Stimulated activated CD4-positive, alpha-beta T cell treated with anti-CD3 and anti-CD28 coated beads, TNF-alpha, amount 100 ng/mL, for 24 hours (primary cell): ENCODE results near the gene ARMH4.

Experiments
- DNase-seq, 3 experiments: peaks; one replicate each; pipeline ENCODE4 v3.0.0-alpha.2; 2020; ENCODE audit warnings: low read depth in 3 of 3

ARMH4 gene

DNA sequence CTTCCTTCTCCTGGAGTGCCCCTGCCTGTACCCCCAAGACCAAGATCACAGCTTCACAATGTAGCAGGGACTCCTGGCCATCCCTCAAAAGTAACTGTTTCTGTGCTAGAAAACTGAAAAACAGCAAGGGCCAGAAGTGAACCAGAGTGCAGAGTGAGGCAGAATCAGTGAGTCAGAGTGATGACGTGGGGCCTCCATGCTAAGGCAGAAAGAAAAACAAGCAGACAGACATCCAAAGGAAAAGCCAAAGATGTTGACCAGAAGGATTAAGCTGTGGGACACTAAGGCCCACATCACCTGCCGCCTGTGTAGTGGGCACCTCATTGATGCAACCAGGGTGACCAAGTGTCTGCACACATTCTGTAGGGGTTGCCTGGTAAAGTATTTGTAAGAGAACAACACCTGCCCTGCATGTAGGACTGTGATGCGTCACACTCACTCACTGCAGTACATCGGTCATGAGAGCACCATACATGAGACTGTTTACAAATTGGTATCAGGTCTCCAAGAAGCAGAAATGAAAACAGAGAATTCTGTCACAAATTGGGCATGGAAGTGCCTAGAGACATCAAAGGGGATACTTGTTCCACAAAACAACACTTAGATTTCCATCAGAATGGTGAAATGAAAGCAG, 51.2 kb downstream of the ARMH4 start:
- no peak for DNase-seq

GRCh38 chr14:58099682-58100081, 52.3 kb downstream of the ARMH4 start:
- DNase-seq: no peak

DNA sequence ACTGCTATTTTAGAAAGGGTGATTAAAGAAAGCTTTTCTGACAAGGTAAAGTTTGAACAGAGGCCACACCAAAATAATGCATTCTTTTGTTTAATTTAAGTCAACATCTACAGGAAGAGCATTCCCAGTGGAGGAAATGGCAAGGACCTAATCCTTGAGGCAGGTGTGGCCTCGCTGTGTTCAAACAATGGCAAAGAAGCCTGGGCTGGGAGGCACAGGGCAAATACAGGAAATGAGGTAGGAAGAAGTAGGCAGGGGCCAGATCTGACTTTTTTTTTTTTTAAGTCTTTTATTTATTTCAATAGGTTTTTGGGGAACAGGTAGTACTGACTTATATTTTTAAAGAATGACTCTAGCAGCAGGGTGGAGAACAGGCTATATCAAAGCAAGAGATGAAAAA, 53.5 kb downstream of the ARMH4 start:
- no peak for DNase-seq

DNA sequence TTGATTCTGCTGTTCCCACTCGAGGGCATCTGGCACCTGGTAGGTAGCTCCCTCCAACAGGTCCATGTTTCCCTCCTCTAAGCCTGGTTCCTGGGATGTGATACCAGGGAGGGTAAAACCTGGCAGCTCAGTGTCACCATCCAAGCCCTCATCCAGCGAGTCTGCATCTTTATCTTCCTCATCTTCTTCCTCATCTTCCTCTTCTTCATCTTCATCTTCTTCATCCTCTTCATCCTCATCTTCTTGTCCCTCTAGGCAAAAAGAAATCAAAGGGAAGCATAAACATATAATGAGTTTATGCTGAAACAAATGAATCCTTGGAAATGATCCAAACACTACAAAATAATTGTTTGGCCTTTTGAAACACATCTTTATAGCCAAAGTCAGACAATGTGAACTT, 55.3 kb downstream of the ARMH4 start:
- no peak for DNase-seq

GRCh38 chr14:58091883-58092630, 60.0 kb downstream of the ARMH4 start:
- DNase-seq: no peak

DNA sequence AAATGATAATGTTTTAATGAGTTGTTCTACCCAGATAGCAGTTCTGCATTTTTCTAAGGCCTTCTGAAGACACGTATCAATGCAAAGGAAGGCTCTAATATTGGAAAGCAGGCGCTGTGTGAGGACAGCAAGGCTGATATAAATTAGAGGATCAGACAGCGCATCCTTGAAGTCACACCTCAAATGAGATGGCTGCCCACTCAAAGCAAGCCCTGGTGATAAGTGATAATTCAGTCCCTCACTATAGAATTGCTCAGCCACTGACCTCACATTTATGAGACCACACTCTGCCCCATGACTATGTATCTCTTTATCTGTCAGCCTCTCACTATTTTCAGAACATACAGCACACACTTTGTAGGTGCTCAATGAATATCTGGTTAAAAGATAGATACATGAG, 62.4 kb downstream of the ARMH4 start:
- no peak for DNase-seq

- DNase-seq: no peak
These were observed 63.1 kb downstream of the ARMH4 start for GRCh38 chr14:58088961-58089360.

- DNase-seq: no peak
These were observed 66.1 kb downstream of the ARMH4 start for GRCh38 chr14:58085877-58086276.

DNA sequence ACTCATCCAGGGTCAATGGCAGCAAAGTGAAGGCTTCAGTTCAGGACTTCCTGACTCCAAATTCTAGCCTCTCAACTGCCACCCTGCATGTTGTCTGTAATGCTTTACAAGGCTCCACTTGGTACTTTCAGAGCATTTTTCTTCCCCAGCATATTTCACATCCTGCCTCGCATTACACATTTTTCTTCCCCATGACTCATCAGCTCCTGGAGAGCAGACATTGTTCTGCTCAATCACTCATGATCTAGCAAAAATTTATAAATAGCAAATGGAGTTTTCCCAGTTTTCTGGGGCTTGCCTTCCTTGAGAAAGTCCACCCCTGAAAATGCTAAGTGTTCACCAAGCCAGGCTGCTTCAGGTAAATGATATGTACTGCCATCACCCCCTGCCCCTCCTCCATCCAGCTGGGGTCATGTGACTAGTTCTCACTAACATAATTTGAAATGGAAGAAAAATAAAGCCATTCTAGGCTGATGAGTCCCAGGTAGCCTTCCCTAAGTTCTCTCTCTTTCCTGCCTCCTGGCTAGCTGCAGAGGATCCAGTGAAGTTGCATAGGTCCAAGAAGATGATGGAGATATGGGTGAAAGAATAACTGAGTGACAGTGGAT, 69.4 kb downstream of the ARMH4 start:
- no peak for DNase-seq

DNA sequence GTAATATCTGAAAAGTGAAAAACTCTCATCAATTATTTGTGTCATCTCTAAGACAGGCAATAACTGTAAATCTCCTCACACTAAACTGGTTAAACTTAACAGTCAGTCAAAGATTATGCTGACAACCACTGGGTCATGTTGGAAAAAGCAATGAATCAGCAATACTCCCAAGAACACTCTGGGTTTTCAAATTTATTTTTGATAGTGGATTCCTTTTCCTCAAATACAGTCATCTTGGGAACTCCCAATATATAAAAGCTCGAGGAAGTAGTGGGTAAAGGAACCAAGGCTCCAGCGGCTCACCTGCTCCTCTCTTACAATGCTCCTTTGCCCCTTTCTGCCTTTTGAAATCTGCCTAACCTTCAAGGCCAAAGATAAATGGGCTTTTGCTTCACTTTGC, 70.0 kb downstream of the ARMH4 start:
- DNase-seq: no peak

DNA sequence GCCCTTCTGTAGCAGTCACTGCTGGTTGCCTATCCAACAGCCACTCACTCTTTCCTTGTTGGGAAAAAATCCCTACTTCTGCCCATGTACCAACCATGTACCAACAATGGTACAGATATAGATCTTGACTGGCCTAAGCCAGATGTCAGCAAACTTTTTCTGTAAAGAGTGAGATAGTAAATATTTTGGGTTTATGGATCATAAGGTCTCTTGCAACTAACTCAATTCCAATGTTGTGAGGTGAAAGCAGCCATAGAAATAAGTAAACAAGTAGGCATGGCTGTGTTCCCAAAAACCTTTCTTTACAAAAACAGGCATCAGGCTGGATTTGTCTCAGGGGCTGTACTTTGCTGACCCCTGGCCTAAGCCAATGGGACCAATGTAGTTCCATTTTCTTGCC, 73.5 kb downstream of the ARMH4 start:
- no peak for DNase-seq

DNA sequence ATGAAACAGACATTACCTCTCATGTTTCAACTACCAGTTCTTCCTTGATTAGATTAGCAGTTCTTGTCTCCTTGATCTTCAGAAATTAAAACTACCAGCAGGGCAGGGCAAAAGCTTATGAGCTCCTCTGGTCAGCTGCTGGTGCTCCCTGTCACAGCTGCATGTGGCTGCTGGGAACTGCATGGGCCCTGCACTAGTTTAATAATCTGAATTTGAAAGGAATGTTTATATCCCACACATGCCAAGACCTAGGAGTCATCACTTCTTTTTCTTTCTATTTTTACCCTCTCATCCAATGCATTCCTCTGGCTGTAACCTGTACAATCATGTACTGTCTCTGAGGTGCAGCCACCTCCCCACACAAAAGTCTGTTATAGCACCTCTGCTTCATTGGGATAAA, 73.9 kb downstream of the ARMH4 start:
- no peak for DNase-seq

DNA sequence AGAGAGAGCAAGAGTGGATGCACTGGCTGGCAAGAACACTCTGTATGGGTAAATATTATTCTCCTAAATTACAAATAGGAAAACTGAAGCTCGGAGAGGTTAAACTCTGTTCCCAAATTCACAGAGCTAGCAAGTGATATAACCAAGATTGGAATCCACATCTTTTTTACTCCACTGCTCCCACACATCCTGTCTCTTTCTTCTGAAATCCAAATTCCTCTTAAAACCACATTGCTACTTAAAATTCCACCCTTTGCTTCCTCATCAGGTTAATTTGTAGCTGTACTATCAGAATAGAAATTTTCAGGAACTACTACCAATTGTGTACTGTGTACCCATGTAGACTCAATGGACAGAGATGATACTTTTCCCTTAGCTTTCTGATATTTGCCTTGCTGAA, 74.4 kb downstream of the ARMH4 start:
- DNase-seq: no peak

DNA sequence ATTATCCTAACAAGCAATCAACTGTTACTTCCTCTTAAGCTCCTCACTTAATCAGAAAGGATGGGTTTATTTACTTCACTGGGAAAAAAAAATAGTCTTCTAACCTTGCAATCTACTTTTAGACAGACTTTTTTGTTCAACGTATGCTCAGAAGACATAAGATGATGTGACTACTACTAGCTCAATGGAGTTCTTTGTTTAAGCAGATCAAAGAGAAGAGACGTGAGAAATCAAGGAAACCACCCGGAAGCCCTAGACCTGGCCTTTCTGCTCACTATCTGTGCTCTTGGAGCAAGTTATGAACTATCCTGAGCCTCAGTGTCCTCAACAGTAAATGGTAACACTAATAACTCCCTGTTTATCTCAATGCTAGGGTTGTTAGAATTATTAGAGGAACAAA, 78.5 kb downstream of the ARMH4 start:
- no peak for DNase-seq

GRCh38 chr14:58072288-58073071, 79.5 kb downstream of the ARMH4 start:
- peak; percentile 2 to 24 (median 9) for DNase-seq

GRCh38 chr14:58071341-58071740, 80.7 kb downstream of the ARMH4 start:
- no peak for DNase-seq

DNA sequence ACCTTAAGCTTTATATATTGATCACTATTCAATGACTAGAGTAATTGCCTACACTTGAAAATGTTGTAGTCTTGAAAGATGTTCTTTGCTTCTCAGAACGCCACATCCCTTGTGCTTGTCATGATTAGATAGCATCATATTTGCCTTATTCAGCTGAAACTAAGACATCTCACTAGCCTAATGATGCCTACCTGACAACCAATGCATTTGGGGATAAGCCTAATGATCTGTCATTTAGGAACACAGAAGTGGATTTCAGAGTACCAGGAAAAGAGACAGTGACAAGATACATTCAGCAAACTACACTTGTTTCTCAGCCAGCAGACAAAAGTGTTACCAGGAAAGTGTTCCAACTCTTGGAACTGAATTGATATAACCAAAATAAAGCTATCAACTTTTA, 83.7 kb downstream of the ARMH4 start:
- no peak for DNase-seq

DNA sequence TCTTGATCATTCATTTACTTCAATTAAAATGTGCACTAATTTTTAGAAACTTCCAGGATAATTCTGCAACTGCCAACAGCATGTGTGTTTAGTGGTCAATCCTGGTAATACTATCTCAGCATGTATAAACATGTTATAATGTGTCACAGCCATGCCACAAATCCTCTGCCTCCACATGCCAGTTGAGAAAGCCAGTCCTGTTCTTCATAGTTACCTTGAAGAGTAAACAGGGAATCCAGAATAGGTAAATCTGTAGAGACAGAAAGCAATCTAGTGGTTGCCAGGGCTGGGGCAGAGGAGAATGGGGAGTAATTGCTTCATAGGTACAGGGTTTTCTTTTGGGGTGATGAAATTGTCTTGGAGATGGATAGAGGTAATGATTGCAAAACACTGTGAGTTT, 85.9 kb downstream of the ARMH4 start:
- DNase-seq: no peak

DNA sequence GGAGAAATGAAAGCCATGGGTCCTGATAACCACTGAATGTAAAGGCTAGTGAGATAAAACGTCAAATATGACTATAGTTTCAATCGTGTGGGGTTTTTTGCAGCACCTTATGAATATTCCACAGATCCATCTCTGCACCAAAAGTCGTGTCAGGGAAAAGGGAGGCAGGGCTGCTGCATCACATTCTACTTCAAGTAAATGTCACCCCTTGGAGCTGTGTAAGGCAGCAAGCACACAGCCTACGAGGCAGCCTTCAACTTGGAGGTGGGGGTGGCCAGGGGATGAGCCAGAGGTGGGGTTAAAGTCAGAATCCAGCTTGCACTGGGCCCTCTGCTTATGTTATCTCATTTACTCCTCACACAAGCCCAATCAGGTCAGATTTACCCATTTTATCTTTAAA, 90.4 kb downstream of the ARMH4 start:
- no peak for DNase-seq

DNA sequence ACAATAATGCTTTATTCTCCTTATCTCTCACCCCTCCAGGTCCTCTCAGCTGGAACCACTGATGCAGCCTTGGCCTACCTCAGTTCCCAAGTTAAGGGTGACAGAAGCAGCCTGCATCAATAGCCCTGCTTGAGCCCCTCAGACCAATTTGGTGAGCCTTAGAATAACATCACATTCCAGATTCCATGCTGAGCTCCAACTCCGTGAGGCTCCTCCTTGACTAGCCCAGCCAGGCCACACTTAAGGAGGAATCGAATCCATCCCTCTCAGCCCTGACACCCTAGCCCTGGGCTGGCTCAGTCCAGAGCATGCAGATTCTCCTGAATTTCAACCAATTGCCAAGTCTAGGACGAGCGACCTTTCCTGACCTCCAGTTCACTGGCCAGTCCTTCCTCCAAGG, 91.1 kb downstream of the ARMH4 start:
- no peak for DNase-seq

GRCh38 chr14:58060077-58060476, 91.9 kb downstream of the ARMH4 start:
- no peak for DNase-seq

DNA sequence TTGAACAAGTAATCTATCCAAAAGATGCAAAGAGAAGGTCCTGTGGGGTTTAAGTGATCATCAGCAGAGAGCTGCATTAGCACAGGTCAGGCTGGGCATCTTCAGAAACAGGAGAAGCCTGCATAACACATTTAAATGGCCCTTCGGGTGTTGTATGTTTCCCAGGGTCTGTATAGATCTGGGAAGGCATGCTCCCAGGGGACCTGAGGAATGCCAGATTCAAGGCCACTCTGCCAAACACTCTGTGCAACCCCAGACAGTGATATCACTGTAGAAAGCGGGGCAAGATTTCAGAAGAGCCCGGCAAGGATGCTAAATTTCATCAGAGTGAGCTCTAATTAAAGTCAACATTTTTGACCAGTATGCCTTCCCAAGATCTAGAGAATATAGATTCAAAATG, 92.9 kb downstream of the ARMH4 start:
- no peak for DNase-seq
